B cell (primary cell): ENCODE results near the gene PTPN14. TPM values are rescaled to one million over a fixed set of nuclear protein-coding genes. Genes with fewer than 3 reads are reported as not detected.

Experiments
- ATAC-seq: fragments of 200-7000 bp; cut with Tn5 transposase; one replicate; pipeline ENCODE4 v1.10.0; 2021; ENCODE audit warnings: low read depth, mild to moderate bottlenecking, moderate number of reproducible peaks, moderate library complexity
- CTCF ChIA-PET: fragments of 350-600 bp; sonication (Branson Sonifier 250); formaldehyde crosslinking; loops from one replicate; lab custom pipeline; 2021; ENCODE audit warnings: antibody characterized with exemption, inconsistent platforms; lab: Charles Lee
- POLR2A ChIA-PET: fragments of 350-600 bp; sonication (Branson Sonifier 250); formaldehyde crosslinking; loops from one replicate; lab custom pipeline; 2021; ENCODE audit warnings: antibody characterized with exemption; lab: Charles Lee
- DNase-seq: peaks from one replicate; pipeline ENCODE4 v3.0.0; 2013
- H2AFZ ChIP-seq: 2 replicates; pipeline ENCODE4 v1.6.1; 2012; ENCODE audit warnings: mild to moderate bottlenecking, low read depth, low read length; ENCODE audit not compliant: insufficient read depth, poor library complexity, severe bottlenecking
- H3K27ac ChIP-seq, 2 donors: 1 replicate in 1 of 2; 2 replicates in 1 of 2; pipeline ENCODE4 v1.5.1; 2012 to 2013; ENCODE audit warnings: low read length in 2 of 2, mild to moderate bottlenecking in 2 of 2, moderate library complexity in 1 of 2
- H3K27me3 ChIP-seq, 4 experiments: fragments of 200-600 bp in 1 of 4; sonication (generic) in 1 of 4; replicated peaks in 1 of 4; 1 replicate in 2 of 4; 2 replicates in 2 of 4; pipeline versions ENCODE4 v1.6.1 to v1.7.0; 2013 to 2016; ENCODE audit warnings: low read length in 3 of 4, mild to moderate bottlenecking in 2 of 4, mixed read lengths in 1 of 4, moderate library complexity in 1 of 4; ENCODE audit not compliant: insufficient read depth in 4 of 4, control insufficient read depth in 3 of 4; ENCODE audit errors: control extremely low read depth in 1 of 4
- H3K36me3 ChIP-seq, 2 experiments: replicated peaks in 1 of 2; 1 replicate in 1 of 2; 2 replicates in 1 of 2; pipeline versions ENCODE4 v1.6.1 to v1.7.1; 2013; ENCODE audit warnings: low read length in 1 of 2; ENCODE audit not compliant: insufficient read depth in 2 of 2, control insufficient read depth in 1 of 2; ENCODE audit errors: control extremely low read depth in 1 of 2, extremely low read depth in 1 of 2
- H3K4me1 ChIP-seq, 2 donors: fragments of 200-600 bp in 1 of 2; sonication (generic) in 1 of 2; 1 replicate in 1 of 2; 2 replicates in 1 of 2; pipeline versions ENCODE4 v1.5.1 to v1.6.1; 2013 to 2017; ENCODE audit warnings: low read length in 2 of 2; ENCODE audit not compliant: control insufficient read depth in 2 of 2, insufficient read depth in 2 of 2
- H3K4me2 ChIP-seq: replicated peaks from 2 replicates; pipeline ENCODE3; 2012; ENCODE audit warnings: mild to moderate bottlenecking, low read depth, low read length; ENCODE audit not compliant: poor library complexity, severe bottlenecking
- H3K4me3 ChIP-seq, 5 experiments: fragments of 200-600 bp in 1 of 5; sonication (generic) in 1 of 5; 1 replicate in 3 of 5; 2 replicates in 2 of 5; pipeline versions ENCODE4 v1.5.1 to v1.7.0; 2011 to 2016; ENCODE audit warnings: low read length in 4 of 5, mild to moderate bottlenecking in 4 of 5, low read depth in 2 of 5, control low read depth in 1 of 5, moderate library complexity in 1 of 5; ENCODE audit not compliant: insufficient read depth in 1 of 5; ENCODE audit errors: control extremely low read depth in 1 of 5, extremely low read depth in 1 of 5
- H3K79me2 ChIP-seq: fragments of 200-600 bp; sonication (generic); one replicate; pipeline ENCODE4 v1.6.0; 2016; ENCODE audit warnings: low read length; ENCODE audit not compliant: control insufficient read depth, insufficient read depth
- H3K9ac ChIP-seq: fragments of 200-600 bp; sonication (generic); 2 replicates; pipeline ENCODE4 v1.6.1; 2017; ENCODE audit warnings: mild to moderate bottlenecking, low read length, moderate library complexity
- H3K9me3 ChIP-seq, 3 donors: one replicate each; pipeline versions ENCODE4 v1.6.1 to v1.7.1; 2013; ENCODE audit warnings: low read length in 2 of 3; ENCODE audit not compliant: control insufficient read depth in 2 of 3, insufficient read depth in 1 of 3; ENCODE audit errors: control extremely low read depth in 1 of 3
- H4K20me1 ChIP-seq: 2 replicates; pipeline ENCODE4 v1.6.0; 2012; ENCODE audit warnings: mild to moderate bottlenecking, low read length; ENCODE audit not compliant: insufficient read depth, control insufficient read depth, poor library complexity, severe bottlenecking
- H3K27ac Mint-ChIP-seq: one replicate; pipeline ENCODE4 v1.8.0; 2021; ENCODE audit warnings: mixed read lengths
- H3K27me3 Mint-ChIP-seq: one replicate; pipeline ENCODE4 v1.8.0; 2021; ENCODE audit warnings: mixed read lengths
- H3K4me1 Mint-ChIP-seq: one replicate; pipeline ENCODE4 v1.8.0; 2021; ENCODE audit warnings: mixed read lengths
- H3K4me3 Mint-ChIP-seq: one replicate; pipeline ENCODE4 v1.8.0; 2021; ENCODE audit warnings: mixed read lengths
- H3K9me3 Mint-ChIP-seq: one replicate; pipeline ENCODE4 v1.8.0; 2022; ENCODE audit warnings: mixed read lengths; ENCODE audit not compliant: insufficient read depth
- CTCF ChIP-seq: fragments of 200-600 bp; IDR thresholded peaks from one replicate; pipeline ENCODE4 v1.8.0; 2022; ENCODE audit warnings: antibody characterized with exemption, mild to moderate bottlenecking
- EZH2 ChIP-seq: IDR thresholded peaks from 2 replicates; pipeline ENCODE4 v1.6.1; 2012; ENCODE audit warnings: borderline replicate concordance, low read depth, mild to moderate bottlenecking, moderate library complexity, low read length; ENCODE audit not compliant: insufficient read depth, poor library complexity, severe bottlenecking
- WGBS: methylation state at CpG from one replicate; pipeline ENCODE4 v1.1.5; 2013; ENCODE audit warnings: missing lambda C conversion rate; ENCODE audit not compliant: insufficient coverage; 5-methylcytosine and 5-hydroxymethylcytosine counted together
- intact Hi-C: fragments of 100-400 bp; cut with micrococcal nuclease; formaldehyde crosslinking; loops from one replicate; pipeline ENCODE4 v1.10.0; 2022
- polyA plus RNA-seq: library from polyadenylated mRNA; depleted of rRNA; stranded (reverse); fragments of >200 nt; gene quantifications from 2 replicates; pipeline ENCODE4 v1.2.3, GENCODE V29; 2012
- total RNA-seq, 2 donors: library from RNA; stranded (reverse); fragments of 120-200 nt in 1 of 2; gene quantifications; 1 replicate in 1 of 2; 2 replicates in 1 of 2; pipeline versions ENCODE4 v1.2.3 to v1.2.4, GENCODE V29; 2013 to 2022

PTPN14 gene
- total and polyA plus RNA-seq, 2 donors (not counting 1 experiment from before 2014, with no cell fraction given) = under 0.01 TPM; not detected in 1

DNA sequence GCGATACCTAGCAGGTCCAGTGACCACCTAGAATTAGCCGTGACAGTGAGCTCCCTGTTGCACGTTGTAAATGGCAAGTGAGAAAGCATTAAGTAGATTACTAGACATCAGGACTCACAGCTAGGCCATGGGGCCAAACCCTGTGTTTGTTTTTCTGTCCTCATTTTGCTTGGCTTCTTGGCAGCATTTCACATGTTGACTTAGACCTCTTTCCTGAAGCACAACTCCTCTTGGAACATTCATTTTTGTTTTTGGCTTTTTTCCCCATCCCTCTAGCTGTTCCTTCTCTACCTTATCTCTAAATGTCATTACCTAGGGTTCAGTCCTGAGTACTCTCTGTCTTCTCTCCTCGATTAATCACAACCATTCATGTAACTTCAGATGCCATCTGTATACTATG is 16.9 kb upstream of the PTPN14 start:
- intact Hi-C loops = no loop called here
- no peaks in the 10 kb centered on the region for H3K9me3 Mint-ChIP-seq
- Histone ChIP-seq H3K27ac (no peak overlapping the region), H3K4me2 (no peak overlapping the region), H4K20me1 (no peaks in the 10 kb centered on the region), H3K4me1 (no peaks in the 10 kb centered on the region), H3K4me3 (no peak overlapping the region), H3K79me2 (no peaks in the 10 kb centered on the region), H2AFZ (no peak overlapping the region), H3K27me3 (no peaks in the 10 kb centered on the region), H3K9ac (no peak overlapping the region), H3K9me3 (no peaks in the 10 kb centered on the region), H3K36me3 (no peaks in the 10 kb centered on the region)
- H3K27me3 Mint-ChIP-seq = peaks cover 12% of the 10 kb centered on the region
- CTCF ChIA-PET = no interaction called here
- no peaks in the 10 kb centered on the region for H3K4me1 Mint-ChIP-seq
- no peak overlapping the region for H3K4me3 Mint-ChIP-seq
- ATAC-seq (no peak), DNase-seq (no peak)
- WGBS = 92% methylated on average over 4 of the region's 4 CpGs
- no peak for TF ChIP-seq EZH2
- TF ChIP-seq CTCF = no peak
- POLR2A ChIA-PET = no interaction called here
- H3K27ac Mint-ChIP-seq = no peak overlapping the region

GRCh38 chr1:214567481-214567980 is 16.1 kb upstream of the PTPN14 start:
- no peak overlapping the region for H3K4me3 ChIP-seq
- no peaks in the 10 kb centered on the region for H3K27me3 ChIP-seq
- H3K9me3 ChIP-seq = no peaks in the 10 kb centered on the region
- no CpG with 5 or more reads among the region's 2 CpGs for WGBS
- no peaks in the 10 kb centered on the region for H3K4me1 Mint-ChIP-seq
- no peaks in the 10 kb centered on the region for H3K9me3 Mint-ChIP-seq
- H2AFZ ChIP-seq = no peak overlapping the region
- ChIA-PET CTCF (interaction anchor here (0.6 to 1.5 kb wide), 2 partner anchors 221 to 238 kb away, joined by 3 read pairs; no protein-coding TSS in a partner anchor), POLR2A (no interaction called here)
- H3K79me2 ChIP-seq = no peaks in the 10 kb centered on the region
- no peak overlapping the region for H3K27ac ChIP-seq
- no peak overlapping the region for H3K4me2 ChIP-seq
- no peaks in the 10 kb centered on the region for H3K36me3 ChIP-seq
- H3K27me3 Mint-ChIP-seq = peaks cover 12% of the 10 kb centered on the region
- intact Hi-C loops = no loop called here
- H3K9ac ChIP-seq = no peak overlapping the region
- TF ChIP-seq EZH2 (no peak), CTCF (no peak)
- no peak for DNase-seq
- no peaks in the 10 kb centered on the region for H3K4me1 ChIP-seq
- H3K4me3 Mint-ChIP-seq = no peak overlapping the region
- H3K27ac Mint-ChIP-seq = no peak overlapping the region
- ATAC-seq = no peak
- no peaks in the 10 kb centered on the region for H4K20me1 ChIP-seq
